OCI-LY7 (cell line): ENCODE results near the gene LYPD1. TPM values are rescaled to one million over a fixed set of nuclear protein-coding genes. Genes with fewer than 3 reads are reported as not detected.
"Not testable (repeated sequence)": the region's sequence is repeated elsewhere in the genome, so short reads cannot be mapped to it uniquely, and the experiment has no call there.

Experiments
- BruUV-seq: library from RNA; stranded (reverse); fragments of 400-500 nt; replicated peaks from 2 replicates; lab custom pipeline; 2021; lab: Mats Ljungman, UMichigan
- CTCF ChIA-PET: fragments of 300-600 bp; sonication (Branson Sonifier 250); formaldehyde crosslinking; loops from one replicate; lab custom pipeline; 2022; ENCODE audit warnings: antibody characterized with exemption; ENCODE audit not compliant: unreplicated experiment; lab: Charles Lee
- POLR2A ChIA-PET: fragments of 300-600 bp; sonication (Branson Sonifier 250); formaldehyde crosslinking; loops from one replicate; lab custom pipeline; 2022; ENCODE audit warnings: antibody characterized with exemption; lab: Charles Lee
- DNase-seq: peaks from one replicate; pipeline ENCODE4 v3.0.0-alpha.2; 2015; ENCODE audit warnings: low spot score
- H2AFZ ChIP-seq: fragments of 200-600 bp; sonication (generic), shearing (Covaris generic); 2 replicates; pipeline ENCODE4 v1.6.1; 2014; ENCODE audit warnings: mild to moderate bottlenecking, antibody characterized with exemption, low read length, moderate library complexity
- H3K27ac ChIP-seq: fragments of 200-600 bp; sonication (generic); 2 replicates; pipeline ENCODE4 v1.5.1; 2014; ENCODE audit warnings: mixed run types, low read depth, mild to moderate bottlenecking, moderate library complexity, low read length, inconsistent platforms; ENCODE audit not compliant: poor library complexity, severe bottlenecking
- H3K36me3 ChIP-seq: fragments of 200-600 bp; sonication (generic); 2 replicates; pipeline ENCODE4 v1.6.1; 2014; ENCODE audit warnings: mild to moderate bottlenecking, antibody characterized with exemption, low read length, moderate library complexity, mixed read lengths; ENCODE audit not compliant: insufficient read depth
- H3K4me1 ChIP-seq: fragments of 200-600 bp; sonication (generic); 2 replicates; pipeline ENCODE4 v1.5.1; 2014; ENCODE audit warnings: mild to moderate bottlenecking, low read length; ENCODE audit not compliant: insufficient read depth, poor library complexity, severe bottlenecking
- H3K4me2 ChIP-seq: fragments of 200-600 bp; sonication (generic); 2 replicates; pipeline ENCODE4 v1.6.1; 2014; ENCODE audit warnings: mild to moderate bottlenecking, low read length
- H3K4me3 ChIP-seq: fragments of 200-600 bp; sonication (generic); 2 replicates; pipeline ENCODE4 v1.5.1; 2014; ENCODE audit warnings: mild to moderate bottlenecking, low read depth, low read length; ENCODE audit not compliant: poor library complexity, severe bottlenecking
- H3K79me2 ChIP-seq: fragments of 200-600 bp; sonication (generic); 2 replicates; pipeline ENCODE4 v1.6.1; 2016; ENCODE audit warnings: low read depth, mild to moderate bottlenecking, low read length, moderate library complexity, mixed read lengths; ENCODE audit not compliant: insufficient read depth
- H3K9me2 ChIP-seq: fragments of 200-600 bp; sonication (generic); 2 replicates; pipeline ENCODE4 v1.6.1; 2016; ENCODE audit warnings: mild to moderate bottlenecking, low read length, mixed read lengths; ENCODE audit not compliant: insufficient read depth
- H3K9me3 ChIP-seq: fragments of 200-600 bp; sonication (generic); 2 replicates; pipeline ENCODE4 v1.6.1; 2014; ENCODE audit warnings: mild to moderate bottlenecking, mixed run types, low read length, mixed read lengths
- H4K20me1 ChIP-seq: fragments of 200-600 bp; sonication (generic); 2 replicates; pipeline ENCODE4 v1.6.1; 2014; ENCODE audit warnings: mild to moderate bottlenecking, antibody characterized with exemption, low read length, moderate library complexity, mixed read lengths; ENCODE audit not compliant: insufficient read depth
- CTCF ChIP-seq: fragments of 200-600 bp; sonication (generic); conservative IDR thresholded peaks from 2 replicates; pipeline ENCODE4 v1.5.1; 2014; ENCODE audit warnings: mild to moderate bottlenecking, antibody characterized with exemption, low read length, moderate library complexity, mixed read lengths
- EZH2phosphoT487 ChIP-seq: fragments of 200-600 bp; sonication (generic); IDR thresholded peaks from 2 replicates; pipeline ENCODE4 v1.6.1; 2018; ENCODE audit warnings: low read depth, borderline replicate concordance, mild to moderate bottlenecking, mixed run types, antibody characterized with exemption, low read length, moderate library complexity, mixed read lengths
- intact Hi-C: fragments of 100-400 bp; cut with micrococcal nuclease; formaldehyde crosslinking; loops from one replicate; pipeline ENCODE4 v1.10.0; 2022; ENCODE audit not compliant: unreplicated experiment
- total RNA-seq, 2 experiments: library from RNA; depleted of rRNA in 1 of 2; stranded (reverse); fragments of >200 nt in 1 of 2; shearing (Covaris generic) in 1 of 2; gene quantifications; 2 replicates each; pipeline ENCODE4 v1.2.3, GENCODE V29; 2014 to 2022

Gene LYPD1
- total RNA-seq, 2 experiments from 2014 or later = 1.4 to 1.8 TPM

- ChIA-PET CTCF (no interaction called here), POLR2A (interaction anchor here (0.7 kb wide), 1 partner anchor 22 kb away, joined by 5 read pairs; no protein-coding TSS in a partner anchor)
- DNase-seq = peak; percentile 19
- no peaks in the 10 kb centered on the region for H3K36me3 ChIP-seq
- no peak overlapping the region for H3K4me3 ChIP-seq
- no peaks in the 10 kb centered on the region for H3K79me2 ChIP-seq
- BruUV-seq = no TSS peak
- H3K9me2 ChIP-seq = no peaks in the 10 kb centered on the region
- no peaks in the 10 kb centered on the region for H3K9me3 ChIP-seq
- H3K27ac ChIP-seq = no peak overlapping the region
- H3K4me1 ChIP-seq = peaks cover 12% of the 10 kb centered on the region
- no peaks in the 10 kb centered on the region for H4K20me1 ChIP-seq
- H2AFZ ChIP-seq = no peak overlapping the region
- TF ChIP-seq CTCF = no peak
- no peak for TF ChIP-seq EZH2phosphoT487
- intact Hi-C loops = loop anchor here (10.0 kb wide), 1 partner anchor 459 kb away; no protein-coding TSS in a partner anchor
- 0 out of 2 replicates have a peak overlapping the region, but pooled peaks have one; percentile 13 for H3K4me2 ChIP-seq
These were observed 45.7 kb upstream of the LYPD1 start for GRCh38 chr2:132715386-132716351.

DNA sequence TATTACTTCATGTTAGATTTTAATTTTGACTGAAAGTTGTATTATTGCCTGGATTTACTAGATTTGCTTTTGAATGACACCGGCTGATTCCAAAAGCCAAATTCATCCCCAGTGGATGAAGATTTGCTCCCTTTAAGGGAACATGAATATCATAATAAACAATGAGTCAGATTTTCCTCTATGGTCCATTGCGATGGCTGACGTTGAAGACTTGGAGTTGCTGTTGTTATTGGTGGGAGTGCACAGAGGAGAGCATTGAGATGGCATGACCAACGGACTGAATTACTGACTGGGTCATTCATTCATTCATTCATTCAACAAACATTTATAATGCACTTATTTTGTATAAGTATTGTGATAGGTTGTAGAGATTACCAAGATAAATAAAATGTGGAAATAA lies 33.4 kb upstream of the LYPD1 start:
- TF ChIP-seq CTCF = no peak
- TF ChIP-seq EZH2phosphoT487 = no peak
- no peak overlapping the region for H3K4me2 ChIP-seq
- no peaks in the 10 kb centered on the region for H3K36me3 ChIP-seq
- ChIA-PET POLR2A (no interaction called here), CTCF (no interaction called here)
- H3K9me3 ChIP-seq = no peaks in the 10 kb centered on the region
- BruUV-seq = no TSS peak
- no peak overlapping the region for H3K27ac ChIP-seq
- DNase-seq = no peak
- H3K79me2 ChIP-seq = no peaks in the 10 kb centered on the region
- intact Hi-C loops = no loop called here
- H3K9me2 ChIP-seq = no peaks in the 10 kb centered on the region
- no peaks in the 10 kb centered on the region for H4K20me1 ChIP-seq
- no peak overlapping the region for H2AFZ ChIP-seq
- no peak overlapping the region for H3K4me3 ChIP-seq
- peaks cover 5% of the 10 kb centered on the region for H3K4me1 ChIP-seq

DNA sequence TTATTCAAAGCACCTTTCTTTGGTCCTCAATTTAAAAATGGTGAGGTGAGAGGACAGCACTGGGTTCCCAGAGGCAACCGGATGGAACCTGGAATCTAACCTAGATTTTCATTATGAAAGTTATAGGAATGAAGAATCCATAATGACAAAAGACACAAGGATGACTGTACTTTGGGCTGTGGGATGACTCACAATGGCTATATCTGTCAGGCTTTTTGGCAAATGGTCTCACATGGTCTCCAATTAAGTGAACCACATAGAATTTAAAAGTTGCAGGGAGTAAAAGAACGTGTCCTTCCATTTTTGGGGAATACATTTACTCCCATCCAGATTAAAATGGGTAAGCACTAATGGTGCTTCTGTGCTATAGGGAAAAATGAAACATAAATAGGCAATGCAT lies 31.8 kb upstream of the LYPD1 start:
- Histone ChIP-seq H3K27ac (no peak overlapping the region), H3K4me3 (no peak overlapping the region), H3K4me2 (no peak overlapping the region), H3K4me1 (peaks cover 12% of the 10 kb centered on the region), H3K9me2 (no peaks in the 10 kb centered on the region), H3K79me2 (no peaks in the 10 kb centered on the region), H3K9me3 (no peaks in the 10 kb centered on the region), H3K36me3 (no peaks in the 10 kb centered on the region), H2AFZ (no peak overlapping the region), H4K20me1 (no peaks in the 10 kb centered on the region)
- intact Hi-C loops = no loop called here
- no TSS peak for BruUV-seq
- no peak for DNase-seq
- CTCF ChIA-PET = no interaction called here
- TF ChIP-seq CTCF (no peak), EZH2phosphoT487 (no peak)
- POLR2A ChIA-PET = no interaction called here

GRCh38 chr2:132699802-132700201 lies 29.8 kb upstream of the LYPD1 start:
- intact Hi-C loops, BruUV-seq, H3K36me3 ChIP-seq, H3K27ac ChIP-seq, H4K20me1 ChIP-seq, H3K79me2 ChIP-seq, H2AFZ ChIP-seq, H3K4me2 ChIP-seq, POLR2A ChIA-PET, H3K9me2 ChIP-seq, CTCF ChIA-PET, H3K4me3 ChIP-seq, H3K9me3 ChIP-seq, DNase-seq: not testable (repeated sequence)
- H3K4me1 ChIP-seq = peaks cover 12% of the 10 kb centered on the region
